ENCODE results near the gene EXOSC2.

The EXOSC2 gene

DNA sequence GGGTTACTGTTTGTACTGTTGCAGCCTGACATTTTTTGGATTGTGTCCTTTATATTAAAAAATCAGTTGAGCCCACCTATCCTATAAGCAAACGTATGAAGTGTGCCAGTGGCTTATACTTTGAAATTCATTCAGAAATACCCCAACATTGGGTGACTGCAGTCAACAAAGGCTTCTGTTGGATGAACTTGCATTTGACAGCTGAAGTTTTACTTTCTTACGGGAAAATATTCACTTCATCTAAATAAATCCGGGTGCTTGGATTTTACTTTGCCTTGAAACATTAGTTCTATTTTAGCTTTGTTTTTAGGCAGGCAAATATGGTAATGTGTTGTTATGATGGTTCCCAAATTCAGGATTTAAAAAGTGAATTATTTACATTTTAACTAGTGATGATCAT lies 21.7 kb downstream of the EXOSC2 start:
- peak overlapping the region; percentile 9; the same call in 1 of the 2 replicates for H3K9ac ChIP-seq (ENCODE audit: low read length)
- no peaks in the 10 kb centered on the region for H3K36me3 ChIP-seq (ENCODE audit: low read length)
- TF ChIP-seq, protein P1, sequence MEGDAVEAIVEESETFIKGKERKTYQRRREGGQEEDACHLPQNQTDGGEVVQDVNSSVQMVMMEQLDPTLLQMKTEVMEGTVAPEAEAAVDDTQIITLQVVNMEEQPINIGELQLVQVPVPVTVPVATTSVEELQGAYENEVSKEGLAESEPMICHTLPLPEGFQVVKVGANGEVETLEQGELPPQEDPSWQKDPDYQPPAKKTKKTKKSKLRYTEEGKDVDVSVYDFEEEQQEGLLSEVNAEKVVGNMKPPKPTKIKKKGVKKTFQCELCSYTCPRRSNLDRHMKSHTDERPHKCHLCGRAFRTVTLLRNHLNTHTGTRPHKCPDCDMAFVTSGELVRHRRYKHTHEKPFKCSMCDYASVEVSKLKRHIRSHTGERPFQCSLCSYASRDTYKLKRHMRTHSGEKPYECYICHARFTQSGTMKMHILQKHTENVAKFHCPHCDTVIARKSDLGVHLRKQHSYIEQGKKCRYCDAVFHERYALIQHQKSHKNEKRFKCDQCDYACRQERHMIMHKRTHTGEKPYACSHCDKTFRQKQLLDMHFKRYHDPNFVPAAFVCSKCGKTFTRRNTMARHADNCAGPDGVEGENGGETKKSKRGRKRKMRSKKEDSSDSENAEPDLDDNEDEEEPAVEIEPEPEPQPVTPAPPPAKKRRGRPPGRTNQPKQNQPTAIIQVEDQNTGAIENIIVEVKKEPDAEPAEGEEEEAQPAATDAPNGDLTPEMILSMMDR (IDR thresholded peaks at IDR 0.05; ENCODE audit: insufficient read depth, low read length, poor library complexity, severe bottlenecking), result no peak
- TF ChIP-seq EZH2phosphoT487 (conservative IDR thresholded peaks at IDR 0.05; ENCODE audit: low read length), result no peak
- no peak overlapping the region for H3K27ac ChIP-seq (ENCODE audit: low read depth, low read length)
- 0 out of 2 replicates have a peak, but pooled peaks cover 5% of the 10 kb centered on the region for H3F3A ChIP-seq (ENCODE audit: insufficient read depth)
- H3K9me3 ChIP-seq (ENCODE audit: insufficient read depth, low read length), result no peaks in the 10 kb centered on the region
- H3K9me2 ChIP-seq (replicated peaks; ENCODE audit: insufficient read depth, low read length), result no peaks in the 10 kb centered on the region
- peaks cover 4% of the 10 kb centered on the region; the same call in 1 of the 2 replicates for H3K79me2 ChIP-seq (ENCODE audit: insufficient read depth, low read length)
- no peak overlapping the region for H2AFZ ChIP-seq (ENCODE audit: low read depth, low read length, severe bottlenecking)
- no peaks in the 10 kb centered on the region for H3K27me3 ChIP-seq (ENCODE audit: low read length)
- no peaks in the 10 kb centered on the region for H4K20me1 ChIP-seq (ENCODE audit: low read depth, low read length)
- peak overlapping the region; percentile 38 for H3K4me3 ChIP-seq (ENCODE audit: insufficient read depth, low read length, poor library complexity, severe bottlenecking)
- peak overlapping the region; percentile 66 for H3K4me2 ChIP-seq (ENCODE audit: low read depth, low read length, poor library complexity, severe bottlenecking)

DNA sequence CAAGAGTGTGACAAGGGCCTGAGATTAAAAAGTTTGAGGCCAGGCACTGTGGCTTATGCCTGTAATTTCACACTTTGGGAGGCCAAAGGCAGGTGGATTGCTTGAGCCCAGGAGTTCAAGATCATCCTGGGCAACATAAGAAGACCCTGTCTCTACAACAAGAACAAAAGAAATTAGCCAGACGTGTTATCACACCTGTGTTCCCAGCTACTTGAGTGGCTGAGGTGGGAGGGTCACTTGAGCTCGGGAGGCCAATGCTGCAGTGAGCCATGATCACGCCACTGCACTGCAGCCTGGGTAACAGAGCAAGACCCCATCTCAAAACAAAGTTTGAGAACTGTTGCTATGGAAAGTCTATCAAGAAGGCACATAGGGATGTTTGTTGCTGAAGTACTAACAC lies 25.0 kb downstream of the EXOSC2 start:
- no peak overlapping the region for H2AFZ ChIP-seq (ENCODE audit: low read depth, low read length, severe bottlenecking)
- H3K9me3 ChIP-seq (ENCODE audit: insufficient read depth, low read length), result no peaks in the 10 kb centered on the region
- H3K4me3 ChIP-seq (ENCODE audit: insufficient read depth, low read length, poor library complexity, severe bottlenecking), result no peak overlapping the region
- no peak for TF ChIP-seq EZH2phosphoT487 (conservative IDR thresholded peaks at IDR 0.05; ENCODE audit: low read length)
- TF ChIP-seq, protein P1 (IDR thresholded peaks at IDR 0.05; ENCODE audit: insufficient read depth, low read length, poor library complexity, severe bottlenecking), result no peak
- peaks cover 4% of the 10 kb centered on the region; the same call in 1 of the 2 replicates for H3K79me2 ChIP-seq (ENCODE audit: insufficient read depth, low read length)
- no peaks in the 10 kb centered on the region for H3K27me3 ChIP-seq (ENCODE audit: low read length)
- H3K36me3 ChIP-seq (ENCODE audit: low read length), result no peaks in the 10 kb centered on the region
- no peak overlapping the region for H3K27ac ChIP-seq (ENCODE audit: low read depth, low read length)
- H3K9ac ChIP-seq (ENCODE audit: low read length), result no peak overlapping the region
- no peaks in the 10 kb centered on the region for H3F3A ChIP-seq (ENCODE audit: insufficient read depth)
- H3K4me2 ChIP-seq (ENCODE audit: low read depth, low read length, poor library complexity, severe bottlenecking), result no peak overlapping the region
- H3K9me2 ChIP-seq (replicated peaks; ENCODE audit: insufficient read depth, low read length), result no peaks in the 10 kb centered on the region
- no peaks in the 10 kb centered on the region for H4K20me1 ChIP-seq (ENCODE audit: low read depth, low read length)

DNA sequence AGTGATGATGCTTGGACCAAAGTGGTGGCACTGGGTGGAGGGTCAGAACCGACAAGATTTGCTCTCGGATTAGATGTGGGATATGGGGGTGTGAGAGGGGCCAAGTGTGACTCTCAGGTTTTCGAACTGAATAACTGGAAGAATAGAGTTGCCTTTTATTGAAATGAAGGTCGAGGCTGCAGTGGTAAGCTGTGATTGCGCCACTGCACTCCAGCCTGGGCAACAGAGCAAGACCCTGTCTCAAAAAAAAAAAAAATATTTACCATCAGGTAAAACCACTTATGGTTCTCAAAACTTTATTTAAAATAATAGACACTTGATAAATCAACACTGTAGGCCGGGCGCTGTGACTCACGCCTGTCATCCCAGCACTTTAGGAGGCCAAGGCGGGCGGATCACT lies 27.2 kb downstream of the EXOSC2 start:
- Histone ChIP-seq H3F3A (ENCODE audit: insufficient read depth) (no peaks in the 10 kb centered on the region), H3K9me3 (ENCODE audit: insufficient read depth, low read length) (no peaks in the 10 kb centered on the region), H3K4me3 (ENCODE audit: insufficient read depth, low read length, poor library complexity, severe bottlenecking) (no peak overlapping the region), H3K79me2 (ENCODE audit: insufficient read depth, low read length) (peaks cover 4% of the 10 kb centered on the region; the same call in 1 of the 2 replicates), H3K27me3 (ENCODE audit: low read length) (no peaks in the 10 kb centered on the region), H3K9ac (ENCODE audit: low read length) (no peak overlapping the region), H3K4me2 (ENCODE audit: low read depth, low read length, poor library complexity, severe bottlenecking) (no peak overlapping the region), H3K9me2 (replicated peaks; ENCODE audit: insufficient read depth, low read length) (no peaks in the 10 kb centered on the region), H3K27ac (ENCODE audit: low read depth, low read length) (no peak overlapping the region), H3K36me3 (ENCODE audit: low read length) (no peaks in the 10 kb centered on the region), H2AFZ (ENCODE audit: low read depth, low read length, severe bottlenecking) (no peak overlapping the region), H4K20me1 (ENCODE audit: low read depth, low read length) (no peaks in the 10 kb centered on the region)
- TF ChIP-seq, protein P1 (IDR thresholded peaks at IDR 0.05; ENCODE audit: insufficient read depth, low read length, poor library complexity, severe bottlenecking), result no peak
- TF ChIP-seq EZH2phosphoT487 (conservative IDR thresholded peaks at IDR 0.05; ENCODE audit: low read length), result no peak

Measured in SU-DHL-6 (cell line).